HepG2 (cell line): ENCODE data around the gene THADA. TPM values are rescaled to one million over a fixed set of nuclear protein-coding genes. Genes with fewer than 3 reads are reported as not detected.

Source experiments
- EP300 ChIP-seq, 3 experiments: sonication (generic) in 1 of 3; formaldehyde crosslinking in 1 of 3; IDR thresholded peaks; 2 replicates each; pipeline versions ENCODE4 v1.5.1 to v1.6.1; 2011 to 2020; ENCODE audit warnings: low read depth in 2 of 3, low read length in 2 of 3, borderline replicate concordance in 1 of 3, improper control_type of control experiment in 1 of 3, mild to moderate bottlenecking in 1 of 3, missing genetic modification reagents in 1 of 3, moderate library complexity in 1 of 3
- HNRNPUL1 ChIP-seq: fragments of 200-400 bp; formaldehyde crosslinking; IDR thresholded peaks from 2 replicates; pipeline ENCODE4 v1.6.1; 2017; ENCODE audit warnings: low read depth, mild to moderate bottlenecking, low read length, moderate library complexity
- KMT2B ChIP-seq: IDR thresholded peaks from 2 replicates; pipeline ENCODE4 v1.6.1; 2016; ENCODE audit warnings: missing genetic modification reagents, missing compliant biosample characterization
- NCOA5 ChIP-seq: sonication (generic); formaldehyde crosslinking; IDR thresholded peaks from 2 replicates; pipeline ENCODE4 v1.4.0; 2020; ENCODE audit warnings: missing genetic modification reagents
- NONO ChIP-seq, 2 experiments: fragments of 450-650 bp in 1 of 2; sonication (generic) in 1 of 2; formaldehyde crosslinking in 1 of 2; IDR thresholded peaks in 1 of 2; conservative IDR thresholded peaks in 1 of 2; 2 replicates each; pipeline versions ENCODE4 v1.6.1 to v1.8.0; 2017 to 2022; ENCODE audit warnings: mild to moderate bottlenecking in 1 of 2, missing genetic modification reagents in 1 of 2, moderate library complexity in 1 of 2
- SP140L ChIP-seq: sonication (generic); formaldehyde crosslinking; IDR thresholded peaks from 2 replicates; pipeline ENCODE4 v1.4.0; 2020; ENCODE audit warnings: missing genetic modification reagents, borderline replicate concordance
- ZBTB39 ChIP-seq: sonication (generic); formaldehyde crosslinking; IDR thresholded peaks from 2 replicates; pipeline ENCODE4 v1.5.0; 2020; ENCODE audit warnings: missing genetic modification reagents
- ZBTB40 ChIP-seq, 2 experiments: fragments of 450-650 bp in 1 of 2; sonication (generic) in 1 of 2; formaldehyde crosslinking in 1 of 2; IDR thresholded peaks; 2 replicates each; pipeline versions ENCODE4 v1.6.1 to v1.8.0; 2016 to 2022; ENCODE audit warnings: antibody characterized with exemption in 1 of 2, mild to moderate bottlenecking in 1 of 2, missing genetic modification reagents in 1 of 2
- ZNF547 ChIP-seq: sonication (generic); formaldehyde crosslinking; IDR thresholded peaks from 2 replicates; pipeline ENCODE4 v1.5.1; 2020; ENCODE audit warnings: mild to moderate bottlenecking, missing genetic modification reagents
- polyA plus RNA-seq, 8 experiments: library from polyadenylated mRNA; depleted of rRNA in 3 of 8; stranded (reverse) in 7 of 8; unstranded in 1 of 8; fragments of >200 nt; fragmentation: Illumina TruSeq in 4 of 8; extraction: Trizol in 4 of 8; gene quantifications; 2 replicates each; pipeline versions ENCODE4 v1.2.1 to v1.2.3, GENCODE V29; 2011 to 2016; ENCODE audit warnings: low read depth in 4 of 8, missing spikeins in 1 of 8, mixed read lengths in 1 of 8; ENCODE audit not compliant: insufficient read depth in 1 of 8
- total RNA-seq, 5 experiments: library from RNA; depleted of rRNA; stranded (reverse); fragments of >200 nt; fragmentation: Illumina TruSeq; extraction: Trizol; gene quantifications; 2 replicates each; pipeline ENCODE4 v1.2.3, GENCODE V29; 2016; ENCODE audit warnings: low read depth in 1 of 5
- TF ChIP-seq, protein P1 (sequence below): sonication (generic); formaldehyde crosslinking; IDR thresholded peaks from 2 replicates; pipeline ENCODE4 v1.4.0; 2020; ENCODE audit warnings: low read depth, mild to moderate bottlenecking, missing genetic modification reagents

The THADA gene
- total and polyA plus RNA-seq, 2 of the 13 experiments (the other 11 are each of a cell fraction or from before 2014, with no cell fraction given) = 12.7 to 21.7 TPM

- TF ChIP-seq, protein P1, sequence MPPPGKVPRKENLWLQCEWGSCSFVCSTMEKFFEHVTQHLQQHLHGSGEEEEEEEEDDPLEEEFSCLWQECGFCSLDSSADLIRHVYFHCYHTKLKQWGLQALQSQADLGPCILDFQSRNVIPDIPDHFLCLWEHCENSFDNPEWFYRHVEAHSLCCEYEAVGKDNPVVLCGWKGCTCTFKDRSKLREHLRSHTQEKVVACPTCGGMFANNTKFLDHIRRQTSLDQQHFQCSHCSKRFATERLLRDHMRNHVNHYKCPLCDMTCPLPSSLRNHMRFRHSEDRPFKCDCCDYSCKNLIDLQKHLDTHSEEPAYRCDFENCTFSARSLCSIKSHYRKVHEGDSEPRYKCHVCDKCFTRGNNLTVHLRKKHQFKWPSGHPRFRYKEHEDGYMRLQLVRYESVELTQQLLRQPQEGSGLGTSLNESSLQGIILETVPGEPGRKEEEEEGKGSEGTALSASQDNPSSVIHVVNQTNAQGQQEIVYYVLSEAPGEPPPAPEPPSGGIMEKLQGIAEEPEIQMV = no peak
- TF ChIP-seq HNRNPUL1 = peak; percentile 55; the same call in 1 of the 2 replicates
- TF ChIP-seq SP140L (CRISPR knock-in tag) = no peak; the same call in 1 of the 2 replicates
- TF ChIP-seq NONO (IDR thresholded peaks at IDR 0.05) = no peak
- no peak for TF ChIP-seq NONO (CRISPR knock-in tag; conservative IDR thresholded peaks at IDR 0.05)
- TF ChIP-seq ZBTB39 = no peak
- TF ChIP-seq EP300 (IDR thresholded peaks at IDR 0.05; ENCODE audit: low read depth in 2 of 2, low read length in 2 of 2) = peak in 1 of 2 experiments; percentile 95; a peak in 2 of 4 replicates
- TF ChIP-seq EP300 (CRISPR knock-in tag; IDR thresholded peaks at IDR 0.05; ENCODE audit: borderline replicate concordance) = peak; percentile 70; the same call in 1 of the 2 replicates
- TF ChIP-seq KMT2B = peak; percentile 35; the same call in 1 of the 2 replicates
- TF ChIP-seq NCOA5 (CRISPR knock-in tag) = no peak
- TF ChIP-seq ZNF547 (CRISPR knock-in tag) = 0 out of 2 replicates have a peak, but pooled peaks have one; percentile 39
- TF ChIP-seq ZBTB40 (IDR thresholded peaks at IDR 0.05) = no peak
- TF ChIP-seq ZBTB40 (CRISPR knock-in tag; IDR thresholded peaks at IDR 0.05) = no peak
Observed at GRCh38 chr2:43462866-43463641, 132.8 kb downstream of the THADA start (continued).
